KMS-11 (cell line): ENCODE data around the gene TFCP2L1.

Source experiments
- H2AFZ ChIP-seq: fragments of 200-600 bp; sonication (generic); 2 replicates; pipeline ENCODE4 v1.6.1; 2016; ENCODE audit warnings: antibody characterized with exemption, mixed run types, low read depth
- H3K27ac ChIP-seq: fragments of 200-600 bp; sonication (generic); 2 replicates; pipeline ENCODE4 v1.6.1; 2016; ENCODE audit warnings: mild to moderate bottlenecking, mixed run types
- H3K27me3 ChIP-seq: fragments of 200-600 bp; sonication (generic); 2 replicates; pipeline ENCODE4 v1.6.1; 2017; ENCODE audit warnings: mild to moderate bottlenecking, low read depth, mixed run types, moderate library complexity; ENCODE audit not compliant: insufficient read depth
- H3K36me3 ChIP-seq: fragments of 200-600 bp; sonication (generic); 2 replicates; pipeline ENCODE4 v1.6.1; 2017; ENCODE audit warnings: mild to moderate bottlenecking, mixed run types; ENCODE audit not compliant: insufficient read depth
- H3K4me1 ChIP-seq: fragments of 200-600 bp; sonication (generic); 2 replicates; pipeline ENCODE4 v1.6.1; 2016; ENCODE audit warnings: mild to moderate bottlenecking, low read depth, mixed run types; ENCODE audit not compliant: poor library complexity, severe bottlenecking
- H3K4me2 ChIP-seq: fragments of 200-600 bp; sonication (generic); 2 replicates; pipeline ENCODE4 v1.7.0; 2016; ENCODE audit warnings: mild to moderate bottlenecking, mixed run types
- H3K4me3 ChIP-seq: fragments of 200-600 bp; sonication (generic); IDR thresholded peaks from 2 replicates; pipeline ENCODE4 v1.6.1; 2017; ENCODE audit warnings: low read depth, low read length, mixed read lengths; ENCODE audit not compliant: insufficient read depth
- H3K79me2 ChIP-seq: fragments of 200-600 bp; sonication (generic); 2 replicates; pipeline ENCODE4 v1.6.1; 2016; ENCODE audit warnings: low read depth, mixed run types; ENCODE audit not compliant: insufficient read depth
- H3K9ac ChIP-seq: fragments of 200-600 bp; sonication (generic); 2 replicates; pipeline ENCODE4 v1.6.1; 2016; ENCODE audit warnings: mild to moderate bottlenecking, mixed run types
- H4K20me1 ChIP-seq: fragments of 200-600 bp; sonication (generic); 2 replicates; pipeline ENCODE4 v1.6.1; 2016; ENCODE audit warnings: mild to moderate bottlenecking, mixed run types; ENCODE audit not compliant: insufficient read depth
- TF ChIP-seq, protein P1 (sequence below): fragments of 200-600 bp; sonication (generic); conservative IDR thresholded peaks from 2 replicates; pipeline ENCODE4 v1.6.1; 2017; ENCODE audit warnings: low read depth, mild to moderate bottlenecking, antibody characterized with exemption, low read length, moderate library complexity, mixed read lengths

Gene TFCP2L1

GRCh38 chr2:121193185-121193584 is 91.8 kb downstream of the TFCP2L1 start:
- H3K36me3 ChIP-seq = no peaks in the 10 kb centered on the region
- no peaks in the 10 kb centered on the region for H3K27me3 ChIP-seq
- no peak overlapping the region for H2AFZ ChIP-seq
- no peaks in the 10 kb centered on the region for H3K79me2 ChIP-seq
- H4K20me1 ChIP-seq = no peaks in the 10 kb centered on the region
- H3K27ac ChIP-seq = no peak overlapping the region
- H3K4me1 ChIP-seq = no peaks in the 10 kb centered on the region
- H3K4me3 ChIP-seq = no peak overlapping the region
- H3K9ac ChIP-seq = no peak overlapping the region
- TF ChIP-seq, protein P1, sequence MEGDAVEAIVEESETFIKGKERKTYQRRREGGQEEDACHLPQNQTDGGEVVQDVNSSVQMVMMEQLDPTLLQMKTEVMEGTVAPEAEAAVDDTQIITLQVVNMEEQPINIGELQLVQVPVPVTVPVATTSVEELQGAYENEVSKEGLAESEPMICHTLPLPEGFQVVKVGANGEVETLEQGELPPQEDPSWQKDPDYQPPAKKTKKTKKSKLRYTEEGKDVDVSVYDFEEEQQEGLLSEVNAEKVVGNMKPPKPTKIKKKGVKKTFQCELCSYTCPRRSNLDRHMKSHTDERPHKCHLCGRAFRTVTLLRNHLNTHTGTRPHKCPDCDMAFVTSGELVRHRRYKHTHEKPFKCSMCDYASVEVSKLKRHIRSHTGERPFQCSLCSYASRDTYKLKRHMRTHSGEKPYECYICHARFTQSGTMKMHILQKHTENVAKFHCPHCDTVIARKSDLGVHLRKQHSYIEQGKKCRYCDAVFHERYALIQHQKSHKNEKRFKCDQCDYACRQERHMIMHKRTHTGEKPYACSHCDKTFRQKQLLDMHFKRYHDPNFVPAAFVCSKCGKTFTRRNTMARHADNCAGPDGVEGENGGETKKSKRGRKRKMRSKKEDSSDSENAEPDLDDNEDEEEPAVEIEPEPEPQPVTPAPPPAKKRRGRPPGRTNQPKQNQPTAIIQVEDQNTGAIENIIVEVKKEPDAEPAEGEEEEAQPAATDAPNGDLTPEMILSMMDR = no peak
- no peak overlapping the region for H3K4me2 ChIP-seq

- TF ChIP-seq, protein P1 = no peak
- Histone ChIP-seq H3K27ac (no peak overlapping the region), H3K27me3 (no peaks in the 10 kb centered on the region)
Observed at GRCh38 chr2:121192576-121192975, 92.4 kb downstream of the TFCP2L1 start.

GRCh38 chr2:121191191-121192170 is 93.5 kb downstream of the TFCP2L1 start:
- Histone ChIP-seq H3K27me3 (no peaks in the 10 kb centered on the region), H4K20me1 (no peaks in the 10 kb centered on the region), H3K36me3 (no peaks in the 10 kb centered on the region), H3K4me1 (no peaks in the 10 kb centered on the region), H2AFZ (no peak overlapping the region), H3K27ac (no peak overlapping the region), H3K79me2 (no peaks in the 10 kb centered on the region), H3K4me2 (no peak overlapping the region), H3K4me3 (no peak overlapping the region), H3K9ac (no peak overlapping the region)
- TF ChIP-seq, protein P1 = no peak

More at GRCh38 chr2:121192576-121192975, 92.4 kb downstream of the TFCP2L1 start:
- H2AFZ ChIP-seq = no peak overlapping the region
- H3K4me3 ChIP-seq = no peak overlapping the region
- no peak overlapping the region for H3K4me2 ChIP-seq
- no peaks in the 10 kb centered on the region for H3K36me3 ChIP-seq
- no peaks in the 10 kb centered on the region for H3K79me2 ChIP-seq
- H3K4me1 ChIP-seq = no peaks in the 10 kb centered on the region
- no peak overlapping the region for H3K9ac ChIP-seq
- H4K20me1 ChIP-seq = no peaks in the 10 kb centered on the region

- Histone ChIP-seq H3K36me3 (no peaks in the 10 kb centered on the region), H3K27me3 (no peaks in the 10 kb centered on the region), H3K79me2 (no peaks in the 10 kb centered on the region), H3K9ac (no peak overlapping the region), H3K4me3 (no peak overlapping the region), H2AFZ (no peak overlapping the region), H3K4me2 (no peak overlapping the region), H4K20me1 (no peaks in the 10 kb centered on the region), H3K27ac (no peak overlapping the region), H3K4me1 (no peaks in the 10 kb centered on the region)
- TF ChIP-seq, protein P1 = no peak
Observed at GRCh38 chr2:121189661-121190381, 95.2 kb downstream of the TFCP2L1 start.
